HG02870 (cell line): Measurements from ENCODE around the gene MAPK8IP2.
"Not testable (repeated sequence)": the region's sequence is repeated elsewhere in the genome, so short reads cannot be mapped to it uniquely, and the experiment has no call there.

Source experiments
- ATAC-seq: cut with Tn5 transposase; IDR thresholded peaks from one replicate; pipeline ENCODE4 v1.9.1; 2021; ENCODE audit warnings: mild to moderate bottlenecking, moderate library complexity; ENCODE audit not compliant: unreplicated experiment

Gene MAPK8IP2

DNA sequence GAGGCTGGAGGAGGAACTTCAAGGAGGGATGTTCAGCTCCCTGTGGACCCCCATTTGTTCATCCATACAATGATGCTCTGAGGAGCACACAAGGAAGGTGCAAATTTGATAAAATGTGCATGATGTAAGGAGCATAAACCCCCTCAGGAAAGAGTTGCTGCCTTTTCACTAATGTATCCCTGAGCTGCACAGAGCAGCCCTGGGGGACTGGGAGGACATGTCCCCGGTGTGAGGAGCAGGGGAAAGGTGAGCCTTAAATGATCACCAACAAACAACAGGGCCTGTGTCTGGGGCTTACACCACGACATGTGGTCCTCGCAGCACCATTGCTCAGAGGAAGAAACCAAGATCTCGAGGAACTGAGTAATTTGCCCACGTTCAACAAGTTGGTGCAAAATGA, 3.5 kb upstream of the MAPK8IP2 start:
- no peak for ATAC-seq

DNA sequence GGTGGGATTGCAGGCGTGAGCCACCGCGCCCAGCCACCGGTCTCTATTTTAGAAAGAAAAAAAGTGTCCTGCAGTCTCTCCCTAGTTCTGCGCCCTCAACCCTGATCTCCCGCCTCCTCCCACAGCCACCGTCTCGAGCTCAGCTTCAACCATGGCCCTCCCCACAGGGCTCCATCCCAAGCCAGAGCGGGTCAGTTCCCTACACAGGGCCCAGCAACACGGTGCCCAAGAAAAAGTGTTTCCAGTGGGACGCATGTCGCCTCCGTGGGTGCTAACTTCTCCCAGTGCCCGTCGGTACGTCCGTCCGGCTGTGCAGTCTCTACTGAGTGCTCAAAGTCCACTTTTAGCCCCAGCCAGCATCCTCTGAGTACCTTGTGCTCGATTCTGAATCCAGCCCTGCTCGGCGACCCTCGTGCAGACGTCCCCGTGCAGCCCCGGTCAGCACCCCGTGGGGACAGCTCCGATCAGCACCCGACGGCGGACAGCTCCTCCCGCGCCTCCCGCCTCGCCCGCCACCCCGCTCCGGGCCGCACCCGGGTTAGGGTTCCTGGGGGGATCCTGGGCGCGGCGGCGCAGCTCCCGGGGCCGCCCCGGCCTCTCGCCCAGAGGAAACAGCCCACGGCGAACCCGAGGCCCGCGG, 657 bp upstream of the MAPK8IP2 start:
- ATAC-seq, result no peak

DNA sequence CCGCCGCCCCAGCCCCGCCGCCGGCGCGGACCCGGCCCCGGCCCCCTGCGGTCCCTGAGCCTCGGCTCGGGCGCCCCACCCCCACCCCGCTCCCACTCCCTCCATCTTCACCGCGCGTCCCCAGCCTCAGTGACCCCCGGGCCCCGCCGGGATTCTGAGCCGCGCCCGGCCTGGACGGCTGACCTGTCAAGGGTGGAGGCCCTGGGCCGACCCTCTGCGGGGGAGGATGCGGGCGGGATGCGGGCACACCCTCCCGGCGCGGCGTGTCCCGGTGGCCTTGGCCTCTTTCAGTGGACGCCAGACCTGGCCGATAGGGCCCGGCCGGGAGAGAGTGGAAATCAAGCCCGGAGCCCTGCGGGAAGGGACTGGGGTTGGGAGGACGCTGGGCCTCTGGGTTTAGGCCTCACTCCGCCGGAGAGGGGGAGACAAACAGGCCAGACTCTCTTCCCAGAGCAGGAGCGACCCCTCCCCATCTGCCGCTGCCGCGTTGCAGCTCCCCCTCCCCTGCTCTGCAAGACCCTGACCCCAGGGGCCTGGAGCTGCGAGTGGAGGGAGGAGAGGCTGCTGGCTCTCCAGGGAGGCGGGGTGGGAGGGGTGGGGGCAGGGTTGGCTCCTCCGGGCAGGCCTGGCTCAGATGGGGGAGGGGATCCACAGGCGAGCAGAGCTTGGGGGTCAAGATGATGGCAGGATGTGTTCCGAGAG, 525 bp downstream of the MAPK8IP2 start:
- no peak for ATAC-seq

DNA sequence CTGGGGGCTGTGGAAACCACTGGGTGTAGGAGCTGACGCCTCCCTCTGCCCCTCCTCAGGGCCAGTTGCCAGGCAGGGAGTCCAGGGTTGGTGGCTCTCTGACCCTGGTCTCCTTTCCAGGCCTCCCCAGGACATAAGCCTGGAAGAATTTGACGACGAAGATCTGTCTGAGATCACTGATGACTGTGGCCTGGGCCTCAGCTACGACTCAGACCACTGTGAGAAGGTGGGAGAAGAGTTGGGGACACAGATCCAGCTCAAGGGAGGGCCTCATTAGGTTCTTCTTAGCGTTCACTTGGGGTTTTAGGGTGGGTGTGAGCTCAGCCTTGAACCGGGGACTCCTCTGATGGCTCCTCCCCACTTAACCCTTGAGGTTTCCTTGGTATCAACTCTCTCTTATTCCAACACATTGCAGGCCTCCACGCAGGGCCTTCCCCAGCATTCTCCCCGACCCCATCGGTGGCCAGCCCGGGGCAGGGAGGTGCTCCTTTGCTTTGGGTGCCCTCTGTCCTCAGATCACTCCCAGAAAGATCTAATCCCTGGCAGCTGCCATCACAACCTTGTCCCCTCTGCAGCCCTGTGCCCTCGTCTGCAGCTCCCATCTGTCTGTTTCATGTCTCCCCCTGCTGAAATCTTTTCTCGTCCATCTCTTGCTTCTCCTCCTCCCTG, 1.2 kb downstream of the MAPK8IP2 start:
- no peak for ATAC-seq

DNA sequence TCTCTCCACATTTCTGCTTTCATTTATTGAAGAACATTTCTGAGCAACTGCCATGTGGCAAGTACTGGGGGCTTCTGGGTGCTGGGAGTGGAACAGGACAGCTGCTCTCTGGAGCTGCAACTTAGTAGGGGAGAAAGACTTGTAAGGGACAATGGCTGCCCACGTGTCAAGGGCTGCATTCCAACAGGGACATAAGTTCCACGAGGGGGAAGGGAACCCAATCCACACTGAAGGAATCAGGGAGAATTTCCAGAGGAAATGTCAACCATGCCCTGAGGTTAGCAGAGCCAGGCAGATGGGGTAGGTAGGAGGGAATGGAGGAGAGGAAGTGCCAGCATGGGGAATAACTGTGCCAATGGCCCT, 1.7 kb downstream of the MAPK8IP2 start:
- ATAC-seq, result no peak

DNA sequence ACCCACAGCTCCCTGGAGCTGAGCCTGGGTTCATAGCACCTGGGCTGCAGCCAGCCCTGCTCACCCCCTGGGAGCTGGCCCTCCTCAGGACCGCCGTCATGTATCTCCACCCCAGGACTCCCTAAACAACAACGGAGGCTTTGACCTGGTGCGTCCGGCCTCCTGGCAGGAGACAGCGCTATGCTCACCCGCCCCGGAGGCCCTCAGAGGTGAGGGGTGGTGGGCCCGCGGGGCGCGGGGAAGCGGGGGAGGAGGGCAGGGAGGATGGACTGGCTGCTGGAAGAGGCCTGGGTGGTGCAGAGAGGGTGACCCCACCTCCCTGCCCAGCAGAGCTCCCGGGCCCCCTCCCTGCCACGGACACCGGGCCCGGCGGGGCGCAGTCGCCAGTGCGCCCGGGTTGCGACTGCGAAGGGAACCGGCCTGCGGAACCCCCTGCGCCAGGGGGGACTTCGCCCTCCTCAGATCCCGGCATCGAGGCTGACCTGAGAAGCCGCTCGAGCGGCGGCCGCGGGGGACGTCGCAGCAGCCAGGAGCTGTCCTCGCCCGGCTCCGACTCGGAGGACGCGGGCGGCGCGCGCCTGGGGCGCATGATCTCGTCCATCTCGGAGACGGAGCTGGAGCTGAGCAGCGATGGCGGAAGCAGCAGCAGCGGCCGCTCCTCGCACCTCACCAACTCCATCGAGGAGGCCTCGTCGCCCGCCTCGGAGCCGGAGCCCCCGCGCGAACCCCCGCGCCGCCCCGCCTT, 3.1 kb downstream of the MAPK8IP2 start:
- no peak for ATAC-seq

DNA sequence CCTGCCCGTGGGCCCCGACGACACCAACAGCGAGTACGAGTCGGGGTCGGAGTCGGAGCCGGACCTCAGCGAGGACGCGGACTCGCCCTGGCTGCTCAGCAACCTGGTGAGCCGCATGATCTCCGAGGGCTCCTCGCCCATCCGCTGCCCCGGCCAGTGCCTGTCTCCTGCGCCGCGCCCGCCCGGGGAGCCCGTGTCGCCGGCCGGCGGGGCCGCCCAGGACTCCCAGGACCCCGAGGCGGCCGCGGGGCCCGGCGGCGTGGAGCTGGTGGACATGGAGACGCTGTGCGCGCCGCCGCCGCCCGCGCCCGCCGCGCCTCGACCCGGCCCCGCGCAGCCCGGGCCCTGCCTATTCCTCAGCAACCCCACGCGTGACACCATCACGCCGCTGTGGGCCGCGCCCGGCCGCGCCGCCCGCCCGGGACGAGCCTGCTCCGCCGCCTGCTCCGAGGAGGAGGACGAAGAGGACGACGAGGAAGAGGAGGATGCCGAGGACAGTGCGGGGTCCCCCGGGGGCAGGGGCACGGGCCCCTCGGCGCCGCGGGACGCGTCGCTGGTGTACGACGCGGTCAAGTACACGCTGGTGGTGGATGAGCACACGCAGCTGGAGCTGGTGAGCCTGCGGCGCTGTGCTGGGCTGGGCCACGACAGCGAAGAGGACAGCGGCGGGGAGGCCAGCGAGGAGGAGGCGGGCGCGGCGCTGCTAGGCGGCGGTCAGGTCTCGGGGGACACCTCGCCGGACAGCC, 3.8 kb downstream of the MAPK8IP2 start:
- ATAC-seq, result no peak

DNA sequence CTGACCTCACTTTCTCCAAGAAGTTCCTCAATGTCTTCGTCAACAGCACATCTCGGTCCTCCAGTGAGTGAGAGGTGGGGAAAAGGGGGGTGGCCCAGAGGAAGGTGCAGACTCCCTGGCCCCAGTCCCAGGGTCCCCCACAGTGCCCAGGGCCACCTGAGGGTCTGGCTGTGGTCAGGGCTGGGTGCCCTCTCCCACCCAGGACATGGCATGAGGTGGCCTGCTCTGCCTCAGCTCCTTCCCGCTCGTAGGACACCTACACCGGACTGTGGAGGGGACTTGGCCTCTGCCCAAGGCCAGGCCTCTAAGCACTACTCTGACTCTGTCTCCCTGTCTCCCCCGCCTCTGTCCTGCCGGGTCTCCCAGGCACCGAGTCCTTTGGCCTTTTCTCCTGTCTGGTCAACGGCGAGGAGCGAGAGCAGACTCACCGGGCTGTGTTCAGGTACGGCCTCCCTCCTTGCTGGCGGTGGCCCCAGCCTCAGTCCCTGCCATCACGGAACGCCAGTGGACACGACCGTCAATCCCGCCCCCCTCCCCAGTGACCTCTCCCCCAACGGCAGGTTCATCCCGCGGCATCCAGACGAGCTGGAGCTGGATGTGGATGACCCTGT, 4.5 kb downstream of the MAPK8IP2 start:
- ATAC-seq, result no peak

DNA sequence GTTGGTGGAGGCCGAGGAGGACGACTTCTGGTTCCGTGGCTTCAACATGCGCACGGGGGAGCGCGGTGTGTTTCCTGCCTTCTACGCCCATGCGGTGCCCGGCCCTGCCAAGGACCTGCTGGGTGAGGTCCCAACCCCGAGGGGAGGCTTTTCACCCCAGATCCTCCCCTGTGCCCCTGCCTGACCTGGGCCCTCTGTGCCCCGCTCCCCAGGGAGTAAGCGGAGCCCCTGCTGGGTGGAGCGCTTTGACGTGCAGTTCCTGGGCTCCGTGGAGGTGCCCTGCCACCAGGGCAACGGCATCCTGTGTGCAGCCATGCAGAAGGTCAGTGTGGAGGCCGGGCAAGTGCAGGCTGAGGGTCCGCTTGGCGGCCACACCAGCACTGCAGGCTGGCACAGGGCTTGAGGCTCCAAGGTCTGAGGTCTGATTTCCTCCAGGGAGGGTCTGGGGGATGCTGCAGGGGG, 5.1 kb downstream of the MAPK8IP2 start:
- ATAC-seq, result no peak

DNA sequence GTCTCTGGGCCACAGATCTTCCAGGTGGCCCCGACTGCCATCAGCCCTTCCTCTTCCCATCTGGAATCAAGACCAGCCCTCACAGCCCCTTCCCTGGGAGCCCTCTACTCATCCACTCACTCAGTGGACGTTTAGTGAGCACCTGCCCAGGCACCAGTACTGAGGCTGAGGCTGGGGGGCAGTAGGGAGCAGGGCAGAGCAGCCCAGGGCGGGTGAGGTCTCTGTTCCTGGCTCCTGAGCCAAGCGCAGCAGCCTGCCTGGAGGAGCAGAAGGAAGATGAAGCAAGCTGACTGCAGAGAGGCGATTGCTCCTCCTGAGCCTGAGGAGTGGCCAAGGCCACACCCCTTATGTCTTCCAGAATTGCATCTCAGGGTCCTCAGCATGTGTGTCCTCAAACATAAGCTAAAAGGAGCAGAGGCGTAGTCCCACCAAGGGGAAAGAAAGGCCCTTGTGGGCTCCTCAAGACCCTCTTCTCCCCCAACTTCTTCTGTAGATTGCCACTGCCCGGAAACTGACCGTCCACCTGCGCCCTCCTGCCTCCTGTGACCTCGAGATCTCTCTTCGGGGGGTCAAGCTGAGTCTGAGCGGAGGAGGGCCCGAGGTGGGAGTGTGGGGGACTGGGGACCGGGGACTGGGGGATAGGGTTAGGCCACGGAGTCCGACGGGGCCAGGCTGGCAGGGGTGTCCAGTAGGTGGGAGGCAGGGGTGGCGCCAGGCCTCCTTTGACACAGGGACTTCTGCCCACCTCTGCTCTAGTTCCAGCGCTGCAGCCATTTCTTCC, 5.8 kb downstream of the MAPK8IP2 start:
- no peak for ATAC-seq

DNA sequence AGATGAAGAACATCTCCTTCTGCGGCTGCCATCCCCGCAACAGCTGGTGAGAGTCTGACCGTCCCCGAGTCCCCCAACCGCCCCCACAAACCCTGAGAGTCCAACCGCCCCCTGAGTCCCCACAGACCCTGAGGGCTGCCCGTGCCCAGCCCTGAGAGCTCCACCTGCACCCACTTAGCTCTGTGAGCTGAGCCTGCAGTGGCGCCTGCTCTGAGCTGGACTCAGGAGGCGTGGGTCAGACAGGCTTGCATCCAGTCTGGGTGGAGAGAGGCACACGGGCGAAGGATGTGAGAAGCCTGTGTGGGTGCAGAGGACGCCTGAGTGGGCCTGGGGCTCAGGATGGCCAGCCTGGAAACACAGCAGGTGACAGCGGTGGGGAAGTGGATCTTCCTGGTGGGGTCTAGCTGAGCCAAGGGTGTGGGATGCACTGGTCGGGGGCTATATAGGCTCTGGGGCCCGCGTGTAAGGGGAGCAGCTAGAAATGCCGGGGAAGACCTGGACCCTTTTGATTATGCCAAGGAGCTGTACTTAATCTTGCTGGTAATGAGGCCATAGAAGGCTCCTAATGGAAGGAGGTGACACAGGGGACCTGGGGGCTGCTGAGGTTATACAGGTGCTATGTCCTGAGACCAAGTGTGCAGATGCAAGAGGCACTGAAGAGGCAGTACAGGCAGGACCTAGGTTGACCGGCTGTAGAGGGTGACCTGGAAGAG, 6.5 kb downstream of the MAPK8IP2 start:
- ATAC-seq, result no peak

DNA sequence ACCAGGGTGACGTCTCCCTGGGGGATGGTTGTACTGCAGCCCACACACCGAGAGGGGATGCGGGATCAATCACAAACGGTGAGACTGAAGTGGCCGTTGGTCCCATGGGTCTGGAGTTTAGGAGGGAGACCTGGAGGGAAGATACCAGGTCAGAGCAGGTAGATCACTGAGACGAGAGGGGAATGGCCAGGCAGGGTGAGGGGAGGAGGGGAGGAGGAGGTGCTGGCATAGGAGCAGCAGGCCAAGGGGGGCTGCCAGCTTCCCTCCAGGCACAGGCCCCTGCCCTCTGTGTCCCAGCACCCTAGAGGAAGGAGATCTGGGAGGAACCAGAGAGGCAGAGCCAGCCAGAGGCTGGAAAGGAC, 7.0 kb downstream of the MAPK8IP2 start:
- no peak for ATAC-seq

DNA sequence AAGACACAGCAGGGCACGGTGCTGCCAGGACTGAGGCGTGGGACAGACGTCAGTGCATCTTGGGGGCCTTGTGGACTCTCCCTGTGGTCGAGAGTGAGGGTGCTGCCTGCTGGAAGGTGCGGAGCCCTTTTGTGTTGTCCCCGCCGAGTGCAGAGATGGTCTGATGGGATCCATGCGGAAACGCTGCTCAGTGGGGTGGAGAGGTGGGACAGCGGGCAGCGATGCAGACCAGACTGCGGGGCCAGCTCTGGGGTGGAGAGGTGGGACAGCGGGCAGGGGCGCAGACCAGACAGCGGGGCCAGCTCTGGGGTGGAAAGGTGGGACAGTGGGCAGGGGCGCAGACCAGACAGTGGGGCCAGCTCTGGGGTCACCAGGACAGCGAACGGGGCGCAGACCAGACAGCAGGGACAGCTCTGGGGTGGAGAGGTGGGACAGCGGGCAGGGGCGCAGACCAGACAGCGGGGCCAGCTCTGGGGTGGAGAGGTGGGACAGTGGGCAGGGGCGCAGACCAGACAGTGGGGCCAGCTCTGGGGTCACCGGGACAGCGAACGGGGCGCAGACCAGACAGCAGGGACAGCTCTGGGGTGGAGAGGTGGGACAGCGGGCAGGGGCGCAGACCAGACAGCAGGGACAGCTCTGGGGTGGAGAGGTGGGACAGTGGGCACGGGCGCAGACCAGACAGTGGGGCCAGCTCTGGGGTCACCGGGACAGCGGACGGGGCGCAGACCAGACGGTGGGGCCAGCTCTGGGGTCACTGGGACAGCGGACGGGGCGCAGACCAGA, 7.7 kb downstream of the MAPK8IP2 start:
- ATAC-seq, result not testable (repeated sequence)

DNA sequence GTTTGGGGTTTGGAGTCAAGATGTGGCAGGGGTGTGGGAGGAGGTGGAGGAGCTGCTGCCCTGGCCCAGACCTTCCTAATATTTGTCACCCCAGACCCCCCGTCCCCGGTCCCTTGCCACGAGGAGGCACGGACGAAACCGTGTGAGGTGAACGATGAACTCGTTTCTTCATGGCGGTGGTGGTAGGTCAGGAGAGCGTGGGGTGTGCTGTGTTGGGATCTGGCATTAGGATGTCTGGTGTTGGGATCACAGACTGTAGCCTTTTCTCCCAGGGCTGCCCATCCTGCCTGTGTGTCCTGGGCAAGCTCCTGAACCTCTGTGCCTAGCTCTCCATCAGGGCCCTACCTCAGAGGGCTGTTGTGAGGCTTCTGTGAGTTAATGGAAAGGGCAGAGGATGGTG, 8.4 kb downstream of the MAPK8IP2 start:
- no peak for ATAC-seq

DNA sequence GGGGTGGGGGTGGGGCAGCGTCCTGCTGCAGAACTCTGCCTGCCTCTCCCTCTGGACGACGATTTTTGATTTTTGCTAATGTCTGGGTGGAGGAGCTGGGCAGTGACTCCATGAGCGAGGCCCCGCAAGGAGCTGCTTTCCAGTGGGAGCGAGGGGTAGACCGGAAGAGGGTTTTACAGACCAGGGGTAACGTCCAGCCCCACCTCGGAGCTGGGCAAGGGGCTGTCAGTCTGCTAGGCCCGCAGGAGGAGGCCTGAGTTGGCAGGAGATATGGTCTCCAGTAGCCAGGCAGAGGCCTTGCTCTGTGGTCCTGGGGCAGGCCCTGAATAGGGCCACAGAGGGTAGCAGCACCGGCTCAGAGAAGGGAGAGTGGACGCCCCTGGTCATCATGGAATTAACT, 9.0 kb downstream of the MAPK8IP2 start:
- ATAC-seq, result no peak

DNA sequence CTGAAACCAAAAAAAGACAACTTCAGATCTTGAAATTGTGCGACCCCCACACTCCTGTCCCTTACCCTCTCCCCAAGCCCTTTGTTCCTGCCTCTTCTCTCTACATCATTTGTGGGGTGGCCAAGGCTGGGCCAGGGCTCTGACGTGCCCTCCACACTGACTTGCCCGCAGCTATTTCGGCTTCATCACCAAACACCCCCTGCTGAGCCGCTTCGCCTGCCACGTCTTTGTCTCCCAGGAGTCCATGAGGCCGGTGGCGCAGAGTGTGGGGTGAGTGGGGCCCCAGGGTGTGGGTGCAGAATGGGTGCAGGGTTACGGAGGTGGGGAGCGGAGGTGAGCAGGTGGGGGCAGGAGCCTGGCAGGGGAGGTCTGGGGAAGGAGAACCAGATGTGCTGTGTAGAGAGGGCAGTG, 9.5 kb downstream of the MAPK8IP2 start:
- no peak for ATAC-seq

DNA sequence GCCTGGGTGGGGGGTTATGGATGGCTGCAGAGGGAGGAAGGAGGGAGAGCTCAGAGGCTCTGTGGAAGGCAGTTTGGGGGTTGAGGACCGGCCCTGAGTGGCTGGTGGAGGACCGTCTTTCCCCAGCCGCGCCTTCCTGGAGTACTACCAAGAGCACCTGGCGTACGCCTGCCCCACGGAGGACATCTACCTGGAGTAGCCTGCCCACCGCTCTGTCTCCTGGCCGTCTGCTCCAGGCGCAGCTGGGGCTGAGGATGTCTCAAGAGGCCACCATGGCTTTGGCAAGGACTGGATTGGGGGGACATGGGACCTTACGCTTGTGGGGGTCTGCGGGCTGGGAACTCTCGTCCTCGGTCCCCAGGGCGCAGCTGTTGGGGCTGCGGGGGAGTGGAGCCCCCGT, 10.0 kb downstream of the MAPK8IP2 start:
- no peak for ATAC-seq

DNA sequence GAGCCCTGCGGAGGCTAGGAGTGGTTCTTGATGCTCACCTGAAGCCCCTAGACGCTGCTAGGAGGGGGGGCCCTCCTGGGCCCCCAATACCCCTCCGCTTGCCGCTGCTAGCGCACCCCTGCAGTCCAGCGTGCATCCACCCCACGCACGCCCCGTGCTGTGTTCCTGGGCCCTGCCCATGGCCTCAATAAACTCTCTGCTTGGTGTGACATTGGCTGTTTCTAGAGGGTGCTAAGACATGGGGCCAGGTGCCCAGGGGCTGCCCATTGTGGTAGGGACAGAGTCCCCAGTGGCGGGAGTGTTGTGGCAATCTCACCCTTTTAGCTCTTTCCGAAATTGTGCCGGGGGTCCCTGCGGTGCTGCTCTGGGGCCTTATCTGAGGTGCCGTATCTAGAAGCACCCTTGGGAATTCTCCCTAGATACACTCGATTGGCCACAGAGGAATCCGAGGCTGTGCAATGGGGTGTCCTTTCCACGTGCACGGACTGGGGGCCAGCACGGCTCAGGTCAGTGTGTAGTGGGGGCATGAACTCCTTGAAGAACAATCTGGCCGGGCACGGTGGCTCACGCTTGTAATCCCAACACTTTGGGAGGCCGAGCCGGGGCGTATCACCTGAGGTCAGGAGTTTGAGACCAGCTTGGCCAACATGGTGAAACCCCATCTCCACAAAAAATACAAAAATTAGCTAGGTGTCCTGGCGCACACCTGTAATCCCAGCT, 10.9 kb downstream of the MAPK8IP2 start:
- ATAC-seq, result no peak
